ENCODE measurements around the gene HDGF.

The HDGF gene

DNA sequence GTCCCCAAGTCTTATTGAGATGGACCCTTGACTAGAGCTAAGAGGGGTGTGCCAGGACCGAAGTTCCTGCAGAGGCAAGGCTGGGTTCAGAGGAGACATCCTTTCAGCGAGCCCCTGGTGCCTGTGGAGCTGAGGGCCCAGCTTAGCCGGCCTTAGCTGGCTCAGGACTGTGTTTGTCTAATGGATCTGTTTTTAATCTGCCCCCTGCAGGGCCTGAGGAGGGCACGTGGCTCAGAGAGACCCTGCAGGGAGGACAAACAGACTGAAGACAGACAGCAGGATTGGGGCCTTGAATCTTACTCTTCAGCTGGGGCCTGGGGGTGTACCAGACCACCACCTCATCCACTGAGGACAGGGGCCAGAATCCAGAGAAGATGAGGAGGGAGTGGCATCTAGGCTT is 47.7 kb downstream of the HDGF start:
- TF ChIP-seq, protein P1, sequence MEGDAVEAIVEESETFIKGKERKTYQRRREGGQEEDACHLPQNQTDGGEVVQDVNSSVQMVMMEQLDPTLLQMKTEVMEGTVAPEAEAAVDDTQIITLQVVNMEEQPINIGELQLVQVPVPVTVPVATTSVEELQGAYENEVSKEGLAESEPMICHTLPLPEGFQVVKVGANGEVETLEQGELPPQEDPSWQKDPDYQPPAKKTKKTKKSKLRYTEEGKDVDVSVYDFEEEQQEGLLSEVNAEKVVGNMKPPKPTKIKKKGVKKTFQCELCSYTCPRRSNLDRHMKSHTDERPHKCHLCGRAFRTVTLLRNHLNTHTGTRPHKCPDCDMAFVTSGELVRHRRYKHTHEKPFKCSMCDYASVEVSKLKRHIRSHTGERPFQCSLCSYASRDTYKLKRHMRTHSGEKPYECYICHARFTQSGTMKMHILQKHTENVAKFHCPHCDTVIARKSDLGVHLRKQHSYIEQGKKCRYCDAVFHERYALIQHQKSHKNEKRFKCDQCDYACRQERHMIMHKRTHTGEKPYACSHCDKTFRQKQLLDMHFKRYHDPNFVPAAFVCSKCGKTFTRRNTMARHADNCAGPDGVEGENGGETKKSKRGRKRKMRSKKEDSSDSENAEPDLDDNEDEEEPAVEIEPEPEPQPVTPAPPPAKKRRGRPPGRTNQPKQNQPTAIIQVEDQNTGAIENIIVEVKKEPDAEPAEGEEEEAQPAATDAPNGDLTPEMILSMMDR (IDR thresholded peaks at IDR 0.05): no peak
- H3K27me3 ChIP-seq: peaks cover 97% of the 10 kb centered on the region
- no peaks in the 10 kb centered on the region for H3K36me3 ChIP-seq
- peaks cover 0 to 11% of the 10 kb centered on the region in 2 experiments for H3K4me1 ChIP-seq (ENCODE audit: control insufficient read depth in 1 of 2, insufficient read depth in 1 of 2, low read depth in 1 of 2, low read length in 1 of 2)
- H3K27ac ChIP-seq: no peak overlapping the region
- no peak overlapping the region for H3K4me3 ChIP-seq (ENCODE audit: low read depth in 1 of 2, low read length in 1 of 2)
- no peaks in the 10 kb centered on the region for H3K9me3 ChIP-seq

DNA sequence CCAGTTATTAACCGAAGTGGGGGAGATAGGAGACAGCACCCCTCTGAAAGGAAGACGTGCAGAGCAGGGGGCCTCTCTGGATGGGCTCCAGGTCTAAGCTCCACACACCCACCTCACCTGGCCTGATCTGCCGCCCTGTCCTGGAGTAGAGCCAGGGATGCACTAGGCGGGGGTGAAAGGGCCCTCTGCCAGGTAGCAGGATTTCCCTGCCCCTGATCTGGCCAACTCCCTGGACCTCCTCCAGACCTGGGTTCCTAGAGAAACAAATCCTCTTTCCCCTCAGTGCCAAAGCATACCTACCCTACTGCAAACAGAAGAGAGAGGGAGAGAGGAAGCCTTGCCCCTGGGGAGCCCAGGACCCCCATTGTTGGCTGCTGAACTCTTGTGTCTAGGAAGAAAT is 48.1 kb downstream of the HDGF start:
- Histone ChIP-seq H3K4me3 (ENCODE audit: low read depth in 1 of 2, low read length in 1 of 2) (no peak overlapping the region), H3K27me3 (peaks cover 95% of the 10 kb centered on the region), H3K36me3 (no peaks in the 10 kb centered on the region), H3K4me1 (ENCODE audit: control insufficient read depth in 1 of 2, insufficient read depth in 1 of 2, low read depth in 1 of 2, low read length in 1 of 2) (peaks cover 0 to 11% of the 10 kb centered on the region in 2 experiments), H3K27ac (no peak overlapping the region), H3K9me3 (no peaks in the 10 kb centered on the region)
- TF ChIP-seq, protein P1 (IDR thresholded peaks at IDR 0.05): no peak

DNA sequence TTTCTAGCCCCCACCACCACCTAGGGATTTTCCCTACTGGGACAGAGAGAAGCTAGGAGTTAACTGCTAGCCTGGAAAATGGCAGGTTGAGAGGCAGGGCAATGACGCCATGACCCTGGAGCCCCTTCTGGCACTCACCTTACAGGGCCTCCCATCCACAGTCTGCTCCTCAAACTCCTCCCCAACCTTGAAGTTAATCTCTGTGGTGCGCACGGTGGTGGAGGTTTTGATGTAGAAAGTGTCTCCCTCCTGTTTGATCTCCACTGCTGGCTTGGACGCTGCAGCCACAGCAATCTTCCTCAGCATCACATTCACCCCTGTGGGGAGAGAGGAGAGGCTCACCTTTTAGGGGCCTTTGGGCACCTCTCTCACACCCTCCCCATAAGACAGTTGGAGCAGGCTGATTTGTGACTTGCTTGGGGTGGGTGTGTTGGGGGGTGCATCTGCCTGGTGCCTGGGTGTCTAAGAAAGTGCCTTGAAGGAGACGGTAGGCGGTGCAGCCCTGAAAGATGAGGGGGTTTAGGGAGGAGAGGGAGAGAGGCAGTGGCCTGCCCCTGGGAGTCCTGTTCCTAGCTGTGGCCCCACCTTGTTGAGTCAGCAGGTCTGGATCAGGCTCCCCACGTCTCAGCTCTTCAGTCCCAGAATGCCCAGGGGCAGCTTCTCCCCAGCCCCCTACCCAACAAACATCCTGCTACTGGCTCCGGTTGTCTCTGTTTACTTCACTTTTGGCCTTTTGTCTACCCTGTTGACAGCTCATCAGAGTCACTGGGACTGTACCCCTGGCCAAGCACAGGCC is 50.5 kb downstream of the HDGF start:
- TF ChIP-seq, protein P1 (IDR thresholded peaks at IDR 0.05): no peak
- H3K4me1 ChIP-seq (ENCODE audit: control insufficient read depth in 1 of 2, insufficient read depth in 1 of 2, low read depth in 1 of 2, low read length in 1 of 2): peaks cover 0 to 9% of the 10 kb centered on the region in 2 experiments
- no peaks in the 10 kb centered on the region for H3K9me3 ChIP-seq
- no peak overlapping the region for H3K4me3 ChIP-seq (ENCODE audit: low read depth in 1 of 2, low read length in 1 of 2)
- H3K36me3 ChIP-seq: no peaks in the 10 kb centered on the region
- H3K27ac ChIP-seq: no peak overlapping the region
- peaks cover 93% of the 10 kb centered on the region for H3K27me3 ChIP-seq

DNA sequence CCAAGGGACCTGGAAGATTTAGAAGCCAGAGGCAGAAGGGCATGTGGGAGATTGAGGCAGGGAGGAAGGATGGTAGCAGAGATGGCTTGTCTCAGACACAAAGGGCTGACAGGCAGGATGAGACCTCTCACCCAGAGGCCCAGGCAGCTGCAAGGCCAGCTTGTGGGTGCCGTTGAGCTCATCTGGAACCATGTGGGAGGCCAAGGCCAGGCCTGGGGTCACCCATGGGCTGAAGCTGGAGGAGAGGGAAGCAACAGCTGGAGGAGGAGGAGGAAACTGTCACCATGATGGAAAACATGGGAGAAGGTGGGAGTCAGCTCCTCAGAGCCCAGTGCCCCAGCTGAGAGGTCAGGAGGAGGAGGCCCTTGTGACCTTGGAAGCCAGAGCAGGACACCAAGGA is 52.5 kb downstream of the HDGF start:
- Histone ChIP-seq H3K4me3 (ENCODE audit: low read depth in 1 of 2, low read length in 1 of 2) (no peak overlapping the region), H3K27me3 (peaks cover 82% of the 10 kb centered on the region), H3K9me3 (no peaks in the 10 kb centered on the region), H3K4me1 (ENCODE audit: control insufficient read depth in 1 of 2, insufficient read depth in 1 of 2, low read depth in 1 of 2, low read length in 1 of 2) (no peaks in the 10 kb centered on the region), H3K27ac (no peak overlapping the region), H3K36me3 (no peaks in the 10 kb centered on the region)
- TF ChIP-seq, protein P1 (IDR thresholded peaks at IDR 0.05): no peak

- H3K36me3 ChIP-seq: no peaks in the 10 kb centered on the region
- H3K4me1 ChIP-seq (ENCODE audit: control insufficient read depth in 1 of 2, insufficient read depth in 1 of 2, low read depth in 1 of 2, low read length in 1 of 2): no peaks in the 10 kb centered on the region
- H3K4me3 ChIP-seq (ENCODE audit: low read depth in 1 of 2, low read length in 1 of 2): no peak overlapping the region
- TF ChIP-seq, protein P1 (IDR thresholded peaks at IDR 0.05): no peak
- peaks cover 82% of the 10 kb centered on the region for H3K27me3 ChIP-seq
- no peaks in the 10 kb centered on the region for H3K9me3 ChIP-seq
- no peak overlapping the region for H3K27ac ChIP-seq
Measured at GRCh38 chr1:156697481-156697880, 54.0 kb downstream of the HDGF start.

All from neutrophil (primary cell).